Parathyroid adenoma (tissue), 2 donors: ENCODE measurements around the gene ANG.
"Not testable (repeated sequence)": the region's sequence is repeated elsewhere in the genome, so short reads cannot be mapped to it uniquely, and the experiment has no call there.

Source experiments
- H2AFZ ChIP-seq: fragments of 300-600 bp; sonication (generic); one replicate; pipeline ENCODE4 v1.7.0; 2017; ENCODE audit warnings: antibody characterized with exemption, mild to moderate bottlenecking
- H3K27ac ChIP-seq: fragments of 300-600 bp; sonication (generic); one replicate; pipeline ENCODE4 v1.7.0; 2017
- H3K27me3 ChIP-seq: fragments of 300-600 bp; sonication (generic); one replicate; pipeline ENCODE4 v1.7.0; 2017; ENCODE audit warnings: low read length; ENCODE audit not compliant: control insufficient read depth, insufficient read depth
- H3K36me3 ChIP-seq: fragments of 300-600 bp; sonication (generic); one replicate; pipeline ENCODE4 v1.7.0; 2017; ENCODE audit warnings: low read length; ENCODE audit not compliant: control insufficient read depth, insufficient read depth
- H3K4me1 ChIP-seq: fragments of 300-600 bp; sonication (generic); one replicate; pipeline ENCODE4 v1.7.0; 2017; ENCODE audit warnings: control low read depth
- H3K4me2 ChIP-seq: fragments of 300-600 bp; sonication (generic); one replicate; pipeline ENCODE4 v1.7.0; 2017; ENCODE audit warnings: low read length
- H3K4me3 ChIP-seq: fragments of 300-600 bp; sonication (generic); one replicate; pipeline ENCODE4 v1.7.0; 2017; ENCODE audit warnings: low read depth, low read length
- H3K79me2 ChIP-seq: fragments of 300-600 bp; sonication (generic); one replicate; pipeline ENCODE4 v1.7.0; 2017; ENCODE audit warnings: control low read depth
- H3K9ac ChIP-seq: fragments of 300-600 bp; sonication (generic); one replicate; pipeline ENCODE4 v1.7.0; 2017; ENCODE audit warnings: mild to moderate bottlenecking
- H3K9me3 ChIP-seq: fragments of 300-600 bp; sonication (generic); one replicate; pipeline ENCODE4 v1.7.0; 2017; ENCODE audit warnings: low read length; ENCODE audit not compliant: control insufficient read depth
- TF ChIP-seq, protein P1 (sequence below): fragments of 300-600 bp; sonication (generic); IDR thresholded peaks from one replicate; pipeline ENCODE4 v1.7.0; 2017; ENCODE audit warnings: antibody characterized with exemption, mild to moderate bottlenecking
- donor health status: primary hyperparathyroidism.

Gene ANG

DNA sequence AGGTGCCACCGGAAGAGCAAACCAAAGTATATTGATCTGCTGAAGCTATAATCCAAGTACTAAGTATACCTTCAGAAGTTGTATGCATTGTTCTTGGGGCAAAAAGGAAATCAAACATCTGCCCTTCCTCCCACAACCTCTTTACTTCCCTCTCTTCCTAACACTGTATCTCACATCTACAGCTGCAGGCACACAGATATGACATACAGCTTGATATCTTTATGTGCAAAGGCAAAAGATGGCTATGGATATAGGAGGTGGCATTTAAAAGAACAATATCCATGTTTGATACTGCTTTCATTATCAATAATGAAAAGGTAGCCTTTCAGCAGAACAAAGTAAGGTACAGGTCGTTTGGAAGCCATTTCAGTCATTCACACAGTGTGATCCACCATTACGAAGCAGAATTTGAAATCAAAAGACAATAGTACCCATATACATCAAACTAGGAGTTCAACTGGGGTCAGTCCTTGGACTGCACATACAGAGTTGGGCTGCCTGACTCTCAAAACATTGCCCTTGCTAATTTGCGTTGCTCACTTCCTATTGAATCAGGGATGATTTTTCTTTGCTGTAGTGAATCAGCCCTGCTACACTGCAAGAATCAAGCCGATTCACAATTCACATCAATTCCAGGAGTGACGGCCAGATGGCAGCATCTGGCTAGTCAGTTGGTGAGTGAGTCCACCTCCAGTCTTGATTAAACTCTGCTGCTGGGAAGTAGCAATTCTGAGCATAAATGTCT is 8.9 kb downstream of the ANG start:
- H3K27ac ChIP-seq: no peak overlapping the region

DNA sequence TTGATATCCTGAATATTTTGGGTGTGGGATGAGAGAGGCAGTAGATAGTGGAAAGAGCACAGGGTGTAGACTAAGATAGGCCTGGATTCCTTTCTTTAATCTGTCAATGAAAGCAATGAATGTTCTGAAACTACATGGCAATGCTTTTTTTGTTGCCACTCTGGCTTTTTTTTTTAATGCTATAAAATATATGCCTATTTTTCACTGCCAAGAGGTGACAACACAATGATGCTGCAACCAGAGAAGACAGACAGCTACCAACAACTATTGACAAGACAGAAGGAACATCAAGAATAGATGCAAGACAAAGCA is 9.4 kb downstream of the ANG start:
- Histone ChIP-seq H3K9ac (no peak overlapping the region), H3K4me1 (no peaks in the 10 kb centered on the region), H3K4me3 (no peak overlapping the region), H3K9me3 (no peaks in the 10 kb centered on the region), H3K79me2 (no peaks in the 10 kb centered on the region), H3K27ac (no peak overlapping the region), H3K36me3 (no peaks in the 10 kb centered on the region), H2AFZ (no peak overlapping the region), H3K4me2 (no peak overlapping the region), H3K27me3 (no peaks in the 10 kb centered on the region)
- TF ChIP-seq, protein P1, sequence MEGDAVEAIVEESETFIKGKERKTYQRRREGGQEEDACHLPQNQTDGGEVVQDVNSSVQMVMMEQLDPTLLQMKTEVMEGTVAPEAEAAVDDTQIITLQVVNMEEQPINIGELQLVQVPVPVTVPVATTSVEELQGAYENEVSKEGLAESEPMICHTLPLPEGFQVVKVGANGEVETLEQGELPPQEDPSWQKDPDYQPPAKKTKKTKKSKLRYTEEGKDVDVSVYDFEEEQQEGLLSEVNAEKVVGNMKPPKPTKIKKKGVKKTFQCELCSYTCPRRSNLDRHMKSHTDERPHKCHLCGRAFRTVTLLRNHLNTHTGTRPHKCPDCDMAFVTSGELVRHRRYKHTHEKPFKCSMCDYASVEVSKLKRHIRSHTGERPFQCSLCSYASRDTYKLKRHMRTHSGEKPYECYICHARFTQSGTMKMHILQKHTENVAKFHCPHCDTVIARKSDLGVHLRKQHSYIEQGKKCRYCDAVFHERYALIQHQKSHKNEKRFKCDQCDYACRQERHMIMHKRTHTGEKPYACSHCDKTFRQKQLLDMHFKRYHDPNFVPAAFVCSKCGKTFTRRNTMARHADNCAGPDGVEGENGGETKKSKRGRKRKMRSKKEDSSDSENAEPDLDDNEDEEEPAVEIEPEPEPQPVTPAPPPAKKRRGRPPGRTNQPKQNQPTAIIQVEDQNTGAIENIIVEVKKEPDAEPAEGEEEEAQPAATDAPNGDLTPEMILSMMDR: no peak

More for the DNA sequence above, 8.9 kb downstream of the ANG start:
- Histone ChIP-seq H3K4me1 (no peaks in the 10 kb centered on the region), H3K4me2 (no peak overlapping the region), H2AFZ (no peak overlapping the region), H3K36me3 (no peaks in the 10 kb centered on the region), H3K9ac (no peak overlapping the region), H3K79me2 (no peaks in the 10 kb centered on the region), H3K4me3 (no peak overlapping the region), H3K9me3 (no peaks in the 10 kb centered on the region), H3K27me3 (no peaks in the 10 kb centered on the region)
- TF ChIP-seq, protein P1: peak; percentile 79

DNA sequence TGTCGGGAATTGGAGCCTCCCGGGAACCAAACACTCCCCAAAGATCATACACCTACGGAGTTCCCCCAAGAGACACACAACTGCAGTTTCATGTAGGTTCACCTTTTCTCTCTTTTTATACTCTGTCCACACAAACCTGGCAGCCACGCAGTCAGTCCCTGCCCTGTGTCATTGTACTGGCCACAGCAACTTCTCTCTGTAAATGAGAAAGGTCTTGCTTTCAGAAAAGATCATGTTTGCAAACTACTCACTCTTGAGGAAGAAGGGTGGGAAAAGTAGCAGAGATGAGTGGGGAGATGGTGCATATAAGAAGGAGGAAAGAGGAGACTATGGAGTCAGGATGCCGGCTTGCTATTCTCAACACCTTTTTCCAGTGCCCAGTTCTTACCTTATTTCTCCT is 10.4 kb downstream of the ANG start:
- Histone ChIP-seq H2AFZ (no peak overlapping the region), H3K9ac (no peak overlapping the region), H3K27me3 (no peaks in the 10 kb centered on the region), H3K27ac (no peak overlapping the region), H3K4me3 (no peak overlapping the region), H3K4me1 (no peaks in the 10 kb centered on the region), H3K9me3 (no peaks in the 10 kb centered on the region), H3K36me3 (no peaks in the 10 kb centered on the region), H3K4me2 (no peak overlapping the region), H3K79me2 (no peaks in the 10 kb centered on the region)
- TF ChIP-seq, protein P1: no peak

DNA sequence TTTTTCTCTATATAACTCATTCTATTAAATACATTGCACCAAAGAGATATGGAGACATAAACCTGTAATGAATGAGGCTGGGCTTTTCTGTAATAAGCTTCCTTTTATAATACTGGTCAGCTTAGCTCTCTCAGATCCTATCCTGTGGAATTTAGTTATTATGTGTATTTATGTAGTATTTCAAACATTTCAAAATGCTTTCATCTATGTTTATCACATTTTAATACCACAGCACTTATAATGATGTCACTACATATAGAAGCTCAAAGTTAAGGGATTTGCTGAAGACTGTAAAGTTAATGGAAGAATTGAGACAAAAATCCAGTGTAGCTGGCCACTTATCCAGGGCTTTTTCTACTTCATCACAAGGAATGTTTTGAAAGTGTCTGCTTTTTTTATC is 11.4 kb downstream of the ANG start:
- Histone ChIP-seq H3K9me3 (no peaks in the 10 kb centered on the region), H3K4me2 (no peak overlapping the region), H3K36me3 (no peaks in the 10 kb centered on the region), H2AFZ (no peak overlapping the region), H3K9ac (no peak overlapping the region), H3K27me3 (no peaks in the 10 kb centered on the region), H3K27ac (no peak overlapping the region), H3K79me2 (no peaks in the 10 kb centered on the region), H3K4me3 (no peak overlapping the region), H3K4me1 (no peaks in the 10 kb centered on the region)
- TF ChIP-seq, protein P1: no peak

DNA sequence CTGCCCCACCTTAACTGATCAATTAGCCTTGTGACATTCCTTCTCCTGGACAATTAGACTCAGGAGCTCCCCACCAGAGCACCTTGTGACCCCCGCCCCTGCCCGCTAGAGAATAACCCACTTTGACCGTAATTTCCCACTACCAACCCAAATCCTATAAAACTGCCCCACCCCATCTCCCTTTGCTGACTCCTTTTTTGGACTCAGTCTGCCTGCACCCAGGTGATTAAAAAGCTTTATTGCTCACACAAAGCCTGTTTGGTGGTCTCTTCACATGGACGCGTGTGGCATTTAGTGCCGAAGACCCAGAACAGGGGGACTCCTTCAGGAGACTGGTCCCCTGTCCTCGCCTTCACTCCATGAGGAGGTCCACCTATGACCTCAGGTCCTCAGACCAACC is 12.4 kb downstream of the ANG start:
- H3K4me3 ChIP-seq, H3K9me3 ChIP-seq, H3K27me3 ChIP-seq, H2AFZ ChIP-seq, H3K4me1 ChIP-seq, H3K27ac ChIP-seq, H3K79me2 ChIP-seq, H3K9ac ChIP-seq, H3K4me2 ChIP-seq, H3K36me3 ChIP-seq: not testable (repeated sequence)
